Measurements from ENCODE around the gene TCP10L. TPM values are rescaled to one million over a fixed set of nuclear protein-coding genes. Genes with fewer than 3 reads are reported as not detected.
A peak's percentile ranks its signal among the peaks of the same experiment; 100 is the strongest.

Gene TCP10L
- total and polyA plus RNA-seq, 2 of the 13 experiments (the other 11 are each of a cell fraction or from before 2014, with no cell fraction given) = 0.90 to 2.4 TPM

GRCh38 chr21:32569261-32570230, 15.8 kb downstream of the TCP10L start (continued):
- TF ChIP-seq PREB (CRISPR knock-in tag; IDR thresholded peaks at IDR 0.05) (0 out of 2 replicates have a peak, but pooled peaks have one; percentile 30), MAX (IDR thresholded peaks at IDR 0.05) (peak; percentile 76), HOXA5 (CRISPR knock-in tag; IDR thresholded peaks at IDR 0.05) (peak; percentile 74; the same call in 1 of the 2 replicates), PRDM15 (CRISPR knock-in tag; IDR thresholded peaks at IDR 0.05) (peak; percentile 33; the same call in 1 of the 2 replicates), ZNF557 (CRISPR knock-in tag; IDR thresholded peaks at IDR 0.05) (0 out of 2 replicates have a peak, but pooled peaks have one; percentile 40), MIER3 (CRISPR knock-in tag; IDR thresholded peaks at IDR 0.05; ENCODE audit: borderline replicate concordance) (peak; percentile 7; the same call in 1 of the 2 replicates), DDIT3 (CRISPR knock-in tag; IDR thresholded peaks at IDR 0.05) (no peak), GMEB1 (CRISPR knock-in tag; IDR thresholded peaks at IDR 0.05; ENCODE audit: borderline replicate concordance) (0 out of 2 replicates have a peak, but pooled peaks have one; percentile 33), ZNF558 (CRISPR knock-in tag; IDR thresholded peaks at IDR 0.05; ENCODE audit: borderline replicate concordance) (peak; percentile 51; the same call in 1 of the 2 replicates), HMGA1 (CRISPR knock-in tag; conservative IDR thresholded peaks at IDR 0.05) (no peak), ZNF562 (CRISPR knock-in tag; IDR thresholded peaks at IDR 0.05; ENCODE audit: borderline replicate concordance) (no peak), ZNF749 (CRISPR knock-in tag; IDR thresholded peaks at IDR 0.05; ENCODE audit: borderline replicate concordance) (0 out of 2 replicates have a peak, but pooled peaks have one; percentile 30), AGO1 (IDR thresholded peaks at IDR 0.05; ENCODE audit: low read depth, low read length, poor library complexity, severe bottlenecking) (peak; percentile 46), PBX2 (CRISPR knock-in tag; IDR thresholded peaks at IDR 0.05) (no peak), DMTF1 (CRISPR knock-in tag; IDR thresholded peaks at IDR 0.05) (no peak), ISX (CRISPR knock-in tag; conservative IDR thresholded peaks at IDR 0.05) (0 out of 2 replicates have a peak, but pooled peaks have one; percentile 6)

Measured in HepG2 (cell line).